Suppressor macrophage treated with lipopolysaccharide for 1 hour (primary cell): ENCODE measurements around the gene EXOC3L1.

Experiments
- DNase-seq, 3 donors: peaks; one replicate each; pipeline ENCODE4 v3.0.0-alpha.2; 2020 to 2022

EXOC3L1 gene

GRCh38 chr16:67181346-67181745, 8.6 kb downstream of the EXOC3L1 start:
- DNase-seq, result no peak

- DNase-seq, result no peak
Observed at GRCh38 chr16:67180166-67180565, 9.8 kb downstream of the EXOC3L1 start.

- DNase-seq, result no peak
Observed at GRCh38 chr16:67179421-67180080, 10.4 kb downstream of the EXOC3L1 start.

- peak; percentile 57 to 75 (median 62) for DNase-seq
Observed at GRCh38 chr16:67177743-67178699, 11.9 kb downstream of the EXOC3L1 start.

GRCh38 chr16:67176662-67177061, 13.3 kb downstream of the EXOC3L1 start:
- DNase-seq, result no peak

GRCh38 chr16:67174706-67175231, 15.2 kb downstream of the EXOC3L1 start:
- DNase-seq, result no peak

GRCh38 chr16:67173808-67174705, 15.9 kb downstream of the EXOC3L1 start:
- DNase-seq, result peak; percentile 73 to 82 (median 74)

- DNase-seq, result no peak
Observed at GRCh38 chr16:67173323-67173722, 16.6 kb downstream of the EXOC3L1 start.

- DNase-seq, result peak in 2 of 3 donors; percentile 45 to 57
Observed at GRCh38 chr16:67170949-67171649, 18.8 kb downstream of the EXOC3L1 start.

GRCh38 chr16:67170168-67170948, 19.6 kb downstream of the EXOC3L1 start, which contains the start of gene NOL3:
TSS of gene NOL3 (plus strand) at chr16:67170538.
- peak; percentile 92 to 98 (median 96) for DNase-seq

- DNase-seq, result peak in 2 of 3 donors; percentile 38 to 69
Observed at GRCh38 chr16:67169642-67170167, 20.2 kb downstream of the EXOC3L1 start.

GRCh38 chr16:67169011-67169451, 20.9 kb downstream of the EXOC3L1 start:
- DNase-seq, result no peak

- no peak for DNase-seq
Observed at GRCh38 chr16:67167588-67167987, 22.3 kb downstream of the EXOC3L1 start.

GRCh38 chr16:67166598-67167168, 23.3 kb downstream of the EXOC3L1 start:
- peak in 1 of 3 donors; percentile 41 for DNase-seq

- DNase-seq, result no peak
Observed at GRCh38 chr16:67166110-67166547, 23.8 kb downstream of the EXOC3L1 start.

GRCh38 chr16:67165121-67166078, 24.5 kb downstream of the EXOC3L1 start:
- peak in 1 of 3 donors; percentile 46 for DNase-seq

GRCh38 chr16:67164599-67165061, 25.3 kb downstream of the EXOC3L1 start, which contains the start of gene HSF4:
TSS of gene HSF4 (plus strand) at chr16:67164745. CDS start at chr16:67164812, 67 bp downstream.
- peak; percentile 74 to 91 (median 78) for DNase-seq

- DNase-seq, result peak in 1 of 3 donors; percentile 21
Observed at GRCh38 chr16:67163999-67164558, 25.9 kb downstream of the EXOC3L1 start.
